IMR-90 (cell line): ENCODE data around the gene NACA. TPM values are rescaled to one million over a fixed set of nuclear protein-coding genes. Genes with fewer than 3 reads are reported as not detected.

Source experiments
- ATAC-seq: fragments of 200-7000 bp; cut with Tn5 transposase; 2 replicates; pipeline ENCODE4 v1.9.1; 2020; ENCODE audit warnings: low read depth, mild to moderate bottlenecking, moderate library complexity
- BruUV-seq: library from RNA; stranded (reverse); fragments of 400-500 nt; replicated peaks from 2 replicates; lab custom pipeline; 2021; lab: Mats Ljungman, UMichigan
- CTCF ChIA-PET: fragments of 300-600 bp; formaldehyde crosslinking; extraction: SDS; loops from one replicate; lab custom pipeline; 2021; ENCODE audit warnings: antibody characterized with exemption; lab: Yijun Ruan, JAX
- POLR2A ChIA-PET: fragments of 300-600 bp; sonication (Branson Sonifier 250); formaldehyde crosslinking; loops from one replicate; lab custom pipeline; 2022; ENCODE audit warnings: antibody characterized with exemption; ENCODE audit not compliant: unreplicated experiment; lab: Charles Lee
- DNase-seq: peaks from one replicate; pipeline ENCODE4 v3.0.0; 2013
- H2AFZ ChIP-seq: replicated peaks from 2 replicates; pipeline ENCODE3; 2013; ENCODE audit warnings: low read length, mild to moderate bottlenecking; ENCODE audit not compliant: poor library complexity
- H2AK5ac ChIP-seq: 2 replicates; pipeline ENCODE4 v1.6.1; 2013; ENCODE audit warnings: low read depth, low read length, inconsistent platforms
- H2AK9ac ChIP-seq: replicated peaks from 2 replicates; pipeline ENCODE3; 2013; ENCODE audit warnings: mild to moderate bottlenecking, low read depth, low read length, moderate library complexity; ENCODE audit not compliant: poor library complexity
- H2BK120ac ChIP-seq: 2 replicates; pipeline ENCODE4 v1.6.1; 2013; ENCODE audit warnings: low read depth, low read length, inconsistent platforms
- H2BK15ac ChIP-seq: 3 replicates; pipeline ENCODE4 v1.6.1; 2013; ENCODE audit warnings: low read depth, low read length, inconsistent platforms
- H2BK20ac ChIP-seq: 2 replicates; pipeline ENCODE4 v1.6.1; 2013; ENCODE audit warnings: low read depth, mild to moderate bottlenecking, inconsistent platforms, low read length, moderate library complexity
- H2BK5ac ChIP-seq: 2 replicates; pipeline ENCODE4 v1.6.1; 2013; ENCODE audit warnings: mild to moderate bottlenecking, low read depth, low read length, inconsistent platforms; ENCODE audit not compliant: poor library complexity, severe bottlenecking
- H3K14ac ChIP-seq: replicated peaks from 2 replicates; pipeline ENCODE4 v1.6.1; 2013; ENCODE audit warnings: low read depth, low read length, inconsistent platforms
- H3K18ac ChIP-seq: 2 replicates; pipeline ENCODE4 v1.6.1; 2013; ENCODE audit warnings: low read depth, low read length, control low read depth
- H3K23ac ChIP-seq: 2 replicates; pipeline ENCODE4 v1.6.1; 2013; ENCODE audit warnings: low read depth, low read length, inconsistent platforms
- H3K27ac ChIP-seq: 2 replicates; pipeline ENCODE4 v1.5.1; 2013; ENCODE audit warnings: mild to moderate bottlenecking, control low read depth, low read length; ENCODE audit not compliant: insufficient read depth
- H3K27me3 ChIP-seq: 2 replicates; pipeline ENCODE4 v1.6.1; 2013; ENCODE audit warnings: low read length; ENCODE audit not compliant: control insufficient read depth, insufficient read depth
- H3K36me3 ChIP-seq: 2 replicates; pipeline ENCODE4 v1.6.1; 2013; ENCODE audit warnings: low read length, mixed read lengths; ENCODE audit not compliant: control insufficient read depth, insufficient read depth
- H3K4ac ChIP-seq: 2 replicates; pipeline ENCODE4 v1.6.1; 2013; ENCODE audit warnings: low read depth, low read length, inconsistent platforms
- H3K4me1 ChIP-seq: 2 replicates; pipeline ENCODE4 v1.6.1; 2013; ENCODE audit warnings: low read length, mixed read lengths; ENCODE audit not compliant: control insufficient read depth, insufficient read depth
- H3K4me2 ChIP-seq: 2 replicates; pipeline ENCODE4 v1.6.1; 2013; ENCODE audit warnings: low read depth, mild to moderate bottlenecking, control low read depth, low read length, moderate library complexity
- H3K4me3 ChIP-seq: 2 replicates; pipeline ENCODE4 v1.5.1; 2013; ENCODE audit warnings: low read depth, mild to moderate bottlenecking, control low read depth, low read length, moderate library complexity; ENCODE audit not compliant: insufficient read depth
- H3K56ac ChIP-seq: 2 replicates; pipeline ENCODE4 v1.6.1; 2013; ENCODE audit warnings: low read length, inconsistent platforms; ENCODE audit not compliant: insufficient read depth; ENCODE audit errors: extremely low read depth
- H3K79me1 ChIP-seq, 2 experiments: 2 replicates each; pipeline ENCODE4 v1.6.1; 2013; ENCODE audit warnings: low read length in 2 of 2, inconsistent platforms in 1 of 2, low read depth in 1 of 2
- H3K9ac ChIP-seq: 2 replicates; pipeline ENCODE4 v1.6.1; 2013; ENCODE audit warnings: low read depth, low read length, control low read depth
- H3K9me1 ChIP-seq: 2 replicates; pipeline ENCODE4 v1.6.1; 2013; ENCODE audit warnings: low read length, inconsistent platforms; ENCODE audit not compliant: insufficient read depth
- H3K9me3 ChIP-seq: 2 replicates; pipeline ENCODE4 v1.6.1; 2013; ENCODE audit warnings: low read length; ENCODE audit not compliant: control insufficient read depth, insufficient read depth
- H4K20me1 ChIP-seq: 2 replicates; pipeline ENCODE4 v1.6.1; 2013; ENCODE audit warnings: low read length, inconsistent platforms; ENCODE audit not compliant: insufficient read depth
- H4K5ac ChIP-seq: 2 replicates; pipeline ENCODE4 v1.6.1; 2013; ENCODE audit warnings: mild to moderate bottlenecking, low read depth, low read length, control low read depth
- H4K8ac ChIP-seq, 2 experiments: 2 replicates each; pipeline ENCODE4 v1.6.1; 2013; ENCODE audit warnings: low read depth in 2 of 2, low read length in 2 of 2, control low read depth in 1 of 2, inconsistent platforms in 1 of 2
- H4K91ac ChIP-seq: 2 replicates; pipeline ENCODE4 v1.6.1; 2013; ENCODE audit warnings: low read depth, low read length, inconsistent platforms; ENCODE audit not compliant: insufficient read depth
- RCOR1 ChIP-seq: IDR thresholded peaks from 2 replicates; pipeline ENCODE4 v1.6.1; 2012; ENCODE audit warnings: mild to moderate bottlenecking, low read length, improper control_type of control experiment; ENCODE audit not compliant: insufficient replicate concordance
- WGBS, 2 experiments: methylation state at CpG; one replicate each; pipeline versions ENCODE4 v1.1.5 to v1.1.7; 2013; ENCODE audit warnings: missing lambda C conversion rate in 2 of 2; ENCODE audit not compliant: insufficient read length in 1 of 2; ENCODE audit errors: extremely low coverage in 2 of 2; 5-methylcytosine and 5-hydroxymethylcytosine counted together
- dilution Hi-C: fragments of 300-500 bp; cut with HindIII; formaldehyde crosslinking; loops from one replicate; pipeline ENCODE4 v1.14.3; 2018; ENCODE audit warnings: low sequenced_read_pairs; ENCODE audit not compliant: unreplicated experiment
- in situ Hi-C: fragments of 300-500 bp; cut with MboI; formaldehyde crosslinking; loops from 3 replicates; pipeline ENCODE4 v1.14.3; 2019; ENCODE audit warnings: low sequenced_read_pairs, inconsistent platforms, mixed read lengths
- intact Hi-C: fragments of 100-400 bp; cut with micrococcal nuclease; formaldehyde crosslinking; loops from 2 replicates; pipeline ENCODE4 v1.10.0; 2022
- polyA plus RNA-seq, 3 experiments: library from polyadenylated mRNA; depleted of rRNA; stranded (reverse); fragments of >200 nt; gene quantifications; 2 replicates each; pipeline ENCODE4 v1.2.3, GENCODE V29; 2012; ENCODE audit warnings: low replicate concordance in 1 of 3
- total RNA-seq: library from RNA; depleted of rRNA; stranded (reverse); fragments of >200 nt; gene quantifications from 2 replicates; pipeline ENCODE4 v1.2.3, GENCODE V29; 2012

Gene NACA
- total and polyA plus RNA-seq, 2 of the 4 experiments (the other 2 are of a cell fraction) = 662 to 1,223 TPM

GRCh38 chr12:56720731-56721151 is 4.4 kb downstream of the NACA start:
- H3K4me1 ChIP-seq = peaks cover 10% of the 10 kb centered on the region
- 100% methylated on average over 1 of the region's 1 CpG; no CpG with 5 or more reads in 1 of the 2 experiments for WGBS, 2 experiments
- no peak overlapping the region for H2BK15ac ChIP-seq
- dilution Hi-C loops (no loop called here), in situ Hi-C loops (no loop called here), intact Hi-C loops (no loop called here)
- no peak overlapping the region for H4K8ac ChIP-seq
- H4K5ac ChIP-seq = no peak overlapping the region
- no peak overlapping the region for H2AK9ac ChIP-seq
- H3K18ac ChIP-seq = no peak overlapping the region
- 0 out of 2 replicates have a peak overlapping the region, but pooled peaks have one; percentile 17 for H3K23ac ChIP-seq
- no peak overlapping the region for H3K14ac ChIP-seq
- ATAC-seq (no peak), DNase-seq (no peak)
- no peak overlapping the region for H4K91ac ChIP-seq
- H3K56ac ChIP-seq = no peak overlapping the region
- H3K9ac ChIP-seq = no peak overlapping the region
- CTCF ChIA-PET = no interaction called here
- H2BK120ac ChIP-seq = no peak overlapping the region
- H3K36me3 ChIP-seq = peaks cover 41% of the 10 kb centered on the region
- H2AK5ac ChIP-seq = no peak overlapping the region
- TF ChIP-seq RCOR1 = no peak
- H3K9me3 ChIP-seq = no peaks in the 10 kb centered on the region
- H3K27me3 ChIP-seq = no peaks in the 10 kb centered on the region
- H2BK5ac ChIP-seq = no peak overlapping the region
- no TSS peak for BruUV-seq
- POLR2A ChIA-PET = interaction anchor here (0.5 to 0.6 kb wide), 2 partner anchors 11 to 104 kb away, joined by 3 to 4 read pairs; no protein-coding TSS in a partner anchor
- no peak overlapping the region for H2BK20ac ChIP-seq
- H4K20me1 ChIP-seq = peaks cover 79% of the 10 kb centered on the region
- H3K4me3 ChIP-seq = no peak overlapping the region
- H3K27ac ChIP-seq = no peak overlapping the region
- H3K4ac ChIP-seq = no peak overlapping the region
- peaks cover 0 to 65% of the 10 kb centered on the region in 2 experiments for H3K79me1 ChIP-seq
- no peak overlapping the region for H2AFZ ChIP-seq
- no peak overlapping the region for H3K4me2 ChIP-seq
- peaks cover 34% of the 10 kb centered on the region for H3K9me1 ChIP-seq
